ENCODE data around the gene CLEC18A.

The CLEC18A gene

GRCh38 chr16:69937465-69937951, 13.6 kb upstream of the CLEC18A start:
- in situ Hi-C loops (cut with HindIII; ENCODE audit: low sequenced_read_pairs), result no loop called here
- H3K4me3 ChIP-seq (ENCODE audit: low read depth, low read length), result no peak overlapping the region
- TF ChIP-seq CTCF (IDR thresholded peaks at IDR 0.05; ENCODE audit: low read depth, low read length, missing control alignments), result peak; percentile 47
- no peak for DNase-seq (ENCODE audit: low read depth)

- no peak for DNase-seq (ENCODE audit: low read depth)
- in situ Hi-C loops (cut with HindIII; ENCODE audit: low sequenced_read_pairs), result no loop called here
- no peak for TF ChIP-seq CTCF (IDR thresholded peaks at IDR 0.05; ENCODE audit: low read depth, low read length, missing control alignments)
- H3K4me3 ChIP-seq (ENCODE audit: low read depth, low read length), result no peak overlapping the region
Measured at GRCh38 chr16:69938981-69939820, 11.9 kb upstream of the CLEC18A start.

- DNase-seq (ENCODE audit: low read depth), result no peak
- TF ChIP-seq CTCF (IDR thresholded peaks at IDR 0.05; ENCODE audit: low read depth, low read length, missing control alignments), result no peak
- H3K4me3 ChIP-seq (ENCODE audit: low read depth, low read length), result no peak overlapping the region
- in situ Hi-C loops (cut with HindIII; ENCODE audit: low sequenced_read_pairs), result no loop called here
Measured at GRCh38 chr16:69939821-69940585, 11.1 kb upstream of the CLEC18A start.

- TF ChIP-seq CTCF (IDR thresholded peaks at IDR 0.05; ENCODE audit: low read depth, low read length, missing control alignments), result no peak
- in situ Hi-C loops (cut with HindIII; ENCODE audit: low sequenced_read_pairs), result no loop called here
Measured at GRCh38 chr16:69940676-69941075, 10.5 kb upstream of the CLEC18A start.

GRCh38 chr16:69941251-69942098, 9.7 kb upstream of the CLEC18A start:
- no peak for TF ChIP-seq CTCF (IDR thresholded peaks at IDR 0.05; ENCODE audit: low read depth, low read length, missing control alignments)
- in situ Hi-C loops (cut with HindIII; ENCODE audit: low sequenced_read_pairs), result no loop called here
- DNase-seq (ENCODE audit: low read depth), result no peak
- H3K4me3 ChIP-seq (ENCODE audit: low read depth, low read length), result no peak overlapping the region

More at GRCh38 chr16:69940676-69941075, 10.5 kb upstream of the CLEC18A start:
- DNase-seq (ENCODE audit: low read depth), result no peak
- no peak overlapping the region for H3K4me3 ChIP-seq (ENCODE audit: low read depth, low read length)

GRCh38 chr16:69942099-69942491, 9.0 kb upstream of the CLEC18A start:
- in situ Hi-C loops (cut with HindIII; ENCODE audit: low sequenced_read_pairs), result no loop called here
- DNase-seq (ENCODE audit: low read depth), result no peak
- no peak for TF ChIP-seq CTCF (IDR thresholded peaks at IDR 0.05; ENCODE audit: low read depth, low read length, missing control alignments)
- no peak overlapping the region for H3K4me3 ChIP-seq (ENCODE audit: low read depth, low read length)

All from astrocyte of the cerebellum (primary cell).